Islet precursor cell (in vitro differentiated cells): ENCODE measurements around the gene MAFB.

Source experiments
- DNase-seq: peaks from one replicate; pipeline ENCODE4 v3.0.0-alpha.2; 2018

The MAFB gene

DNA sequence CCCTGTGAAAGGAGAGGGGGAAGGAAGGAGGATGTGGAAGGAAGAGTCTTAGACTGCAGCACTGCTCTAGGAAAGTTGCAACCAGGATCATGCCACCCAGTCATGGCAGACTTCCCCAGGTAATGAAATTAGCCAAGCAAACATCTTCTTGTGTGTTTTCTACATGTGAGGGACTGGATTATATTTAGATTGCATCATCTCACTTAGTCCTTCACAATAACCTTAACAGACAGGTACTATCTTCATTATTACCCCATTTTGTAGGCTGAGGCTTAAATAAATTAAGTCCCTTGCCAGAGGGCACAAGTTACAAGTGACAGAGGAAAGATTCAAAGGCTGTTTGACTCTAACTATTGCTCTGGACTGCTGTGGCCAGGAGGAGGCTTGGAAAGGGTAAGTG lies 9.7 kb upstream of the MAFB start:
- DNase-seq, result no peak

DNA sequence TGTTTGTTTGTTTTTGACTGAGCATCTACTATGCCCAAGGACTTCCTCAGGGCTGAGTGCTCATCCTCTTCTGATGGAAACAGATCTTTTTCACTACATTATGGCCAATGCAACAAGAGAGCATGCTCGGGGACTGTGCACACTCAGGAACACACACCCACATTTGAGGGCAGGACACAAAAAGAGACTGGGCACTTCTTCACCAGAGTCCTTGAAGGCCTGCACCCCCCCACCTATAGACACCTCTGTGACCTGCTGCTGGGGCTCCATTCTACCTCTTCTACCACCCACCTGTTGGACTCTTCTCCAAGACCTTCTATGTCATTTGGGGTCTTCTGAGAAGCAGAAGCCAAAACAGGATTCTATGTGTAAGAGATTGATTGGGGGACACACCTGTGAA lies 9.2 kb upstream of the MAFB start:
- DNase-seq, result no peak

DNA sequence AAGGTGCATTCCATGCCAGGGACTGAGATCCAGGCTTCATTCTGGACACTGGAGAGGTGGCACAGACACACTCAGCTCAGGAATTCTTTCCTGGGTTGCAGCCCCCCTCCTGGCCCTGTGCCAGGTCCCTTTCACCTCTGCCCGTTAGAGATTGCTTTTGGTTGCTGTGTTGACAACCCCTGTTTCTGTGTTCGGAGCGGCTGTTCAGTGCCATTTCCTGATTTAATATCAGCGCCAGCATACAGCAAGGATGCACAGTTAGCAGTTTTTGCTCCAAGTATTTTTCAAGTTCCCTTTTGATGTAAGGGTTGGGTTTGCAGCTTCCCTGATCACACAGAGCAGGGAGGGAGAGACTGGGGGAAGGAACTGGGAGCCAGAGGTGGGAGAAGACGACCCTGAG lies 8.5 kb upstream of the MAFB start:
- DNase-seq, result no peak

DNA sequence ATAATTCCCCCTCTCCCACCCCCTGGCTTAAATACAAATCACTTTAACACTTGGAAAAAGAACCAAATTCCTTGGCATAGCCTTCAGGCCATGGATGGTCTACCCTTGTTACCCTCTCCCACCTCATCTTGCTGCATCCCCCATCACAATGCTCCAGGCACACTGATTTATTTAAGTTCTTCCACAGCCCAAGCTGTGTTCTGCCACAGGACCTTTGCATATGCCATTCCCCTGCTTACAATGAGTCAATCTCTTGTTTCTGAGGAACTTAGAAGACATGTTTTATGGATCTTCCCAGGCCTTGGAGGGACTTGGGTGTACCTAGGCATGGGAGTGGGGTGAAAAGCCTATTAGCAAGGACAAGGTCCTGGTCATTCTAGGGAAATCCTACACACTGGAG lies 6.2 kb upstream of the MAFB start:
- no peak for DNase-seq

DNA sequence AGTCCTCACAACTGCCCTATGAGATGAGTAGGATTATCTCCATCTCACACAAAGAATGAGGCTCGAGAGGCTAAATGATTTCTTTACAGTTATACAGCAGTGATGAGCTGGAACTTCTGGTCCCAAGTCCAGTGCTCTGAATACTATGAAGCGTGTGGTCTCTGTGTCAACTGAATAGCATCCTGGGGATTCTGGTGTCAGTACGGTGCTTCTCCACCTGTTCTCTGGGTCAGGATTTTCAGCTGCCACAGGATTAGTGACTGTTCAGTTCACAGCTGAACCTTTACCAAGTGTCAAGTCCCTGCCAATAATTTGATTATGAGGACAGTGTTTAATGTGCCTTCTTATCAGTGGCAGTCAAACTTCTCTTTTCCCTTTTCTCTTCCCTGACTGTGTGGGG lies 5.2 kb upstream of the MAFB start:
- no peak for DNase-seq

DNA sequence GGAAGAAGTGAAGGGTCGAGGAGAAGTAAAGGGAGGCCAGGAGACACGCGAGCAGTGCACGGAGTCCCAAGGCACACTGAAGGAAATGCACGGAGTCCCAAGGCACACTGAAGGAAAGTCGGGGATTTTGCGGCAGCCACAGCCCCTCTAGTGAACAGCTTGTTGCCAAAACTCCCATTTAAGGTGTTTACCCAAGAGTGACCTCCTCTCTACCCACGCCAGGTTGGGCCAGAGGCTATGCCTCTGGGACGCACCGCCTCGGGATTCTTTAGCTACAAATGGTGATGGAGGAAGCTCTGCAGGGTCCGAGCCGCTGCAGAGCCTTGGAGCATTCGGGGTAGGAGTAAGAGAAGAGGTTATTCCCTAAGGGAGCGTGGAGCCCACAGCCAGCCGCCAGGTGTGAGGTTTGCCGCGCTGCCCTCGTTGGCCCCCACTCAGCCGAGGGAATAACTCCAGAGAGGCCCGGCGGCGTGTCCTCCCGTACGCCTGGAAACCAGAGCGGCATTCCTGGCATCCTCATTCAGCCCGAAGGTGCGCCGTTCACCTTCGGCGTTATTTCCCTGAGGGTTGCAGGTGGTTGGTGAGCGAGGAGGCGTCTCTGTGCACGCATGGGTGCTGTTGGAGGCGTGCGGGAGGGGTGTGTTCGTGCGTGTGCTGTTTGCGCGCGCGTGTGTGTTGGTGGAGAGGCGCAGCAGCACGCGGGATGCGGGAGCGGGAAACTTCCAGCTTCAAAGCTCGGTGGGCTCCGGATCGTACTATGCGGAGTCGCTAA lies 3.4 kb upstream of the MAFB start:
- DNase-seq, result peak; percentile 66

DNA sequence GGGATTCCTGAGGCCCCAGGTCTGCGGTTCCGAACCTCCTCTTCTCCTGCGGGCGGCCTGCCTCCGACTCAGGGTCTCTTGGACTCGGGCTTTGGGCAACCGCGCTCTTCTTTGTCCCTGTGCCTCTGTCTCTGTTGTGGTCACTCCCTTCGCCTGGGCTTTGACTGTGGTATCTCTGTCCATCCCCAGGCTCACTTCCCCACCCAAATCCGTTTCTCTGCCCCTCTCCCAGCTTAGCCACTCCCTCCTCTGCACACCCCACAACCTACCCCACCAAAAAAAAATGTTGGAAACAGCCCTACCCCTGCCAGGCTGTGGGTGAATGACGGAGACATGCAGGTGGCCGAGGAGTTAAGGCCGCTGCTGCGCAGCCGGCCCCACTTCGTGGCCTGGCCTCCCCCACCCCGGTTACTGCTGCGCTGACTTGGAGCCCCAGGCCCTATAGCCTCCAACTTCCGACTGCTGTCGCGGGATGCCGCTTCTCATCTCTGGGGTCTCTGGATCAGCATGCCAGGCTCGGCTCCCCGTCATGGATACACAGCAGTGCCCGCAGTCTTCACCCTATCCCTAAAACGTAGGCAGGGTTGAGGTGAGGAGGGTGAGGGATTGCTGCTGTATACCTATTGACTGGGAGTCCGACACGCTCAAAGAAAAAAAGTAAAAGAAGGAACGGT lies 2.7 kb upstream of the MAFB start:
- no peak for DNase-seq

DNA sequence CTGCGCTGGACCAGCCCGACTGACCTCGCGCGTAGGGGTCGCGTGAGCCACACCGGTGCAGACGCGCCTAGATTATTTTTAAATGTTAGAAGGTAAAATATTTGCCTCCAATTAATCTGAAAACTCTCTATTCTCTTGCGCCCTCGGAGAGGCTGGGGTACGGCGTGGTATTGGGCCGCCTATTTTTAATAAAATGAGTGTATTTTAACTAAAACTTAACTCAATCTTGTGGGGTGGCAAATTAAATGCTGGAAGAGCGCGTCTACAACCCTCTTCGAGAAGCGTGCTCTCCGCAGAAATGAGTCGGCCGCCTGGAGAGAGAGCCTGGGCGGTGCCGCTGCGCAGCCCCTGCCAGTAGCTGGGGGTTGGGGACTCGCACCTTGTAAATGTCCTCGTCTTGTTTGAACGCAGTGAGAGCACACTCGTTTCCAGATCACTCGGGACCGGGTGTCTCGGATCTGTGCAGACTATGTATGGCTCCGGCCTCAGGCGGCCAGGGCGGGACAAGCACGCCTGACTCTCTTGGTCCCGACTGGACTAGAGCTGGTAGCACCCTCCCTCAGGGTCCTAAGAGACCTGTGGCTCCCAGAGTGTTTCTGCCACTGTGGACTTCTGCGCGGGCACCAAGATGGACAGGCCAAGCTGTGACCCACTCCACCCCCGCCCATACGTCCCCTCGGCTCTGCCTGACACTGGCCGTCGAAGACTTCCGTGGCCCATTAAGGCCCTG lies 2.0 kb upstream of the MAFB start:
- no peak for DNase-seq

DNA sequence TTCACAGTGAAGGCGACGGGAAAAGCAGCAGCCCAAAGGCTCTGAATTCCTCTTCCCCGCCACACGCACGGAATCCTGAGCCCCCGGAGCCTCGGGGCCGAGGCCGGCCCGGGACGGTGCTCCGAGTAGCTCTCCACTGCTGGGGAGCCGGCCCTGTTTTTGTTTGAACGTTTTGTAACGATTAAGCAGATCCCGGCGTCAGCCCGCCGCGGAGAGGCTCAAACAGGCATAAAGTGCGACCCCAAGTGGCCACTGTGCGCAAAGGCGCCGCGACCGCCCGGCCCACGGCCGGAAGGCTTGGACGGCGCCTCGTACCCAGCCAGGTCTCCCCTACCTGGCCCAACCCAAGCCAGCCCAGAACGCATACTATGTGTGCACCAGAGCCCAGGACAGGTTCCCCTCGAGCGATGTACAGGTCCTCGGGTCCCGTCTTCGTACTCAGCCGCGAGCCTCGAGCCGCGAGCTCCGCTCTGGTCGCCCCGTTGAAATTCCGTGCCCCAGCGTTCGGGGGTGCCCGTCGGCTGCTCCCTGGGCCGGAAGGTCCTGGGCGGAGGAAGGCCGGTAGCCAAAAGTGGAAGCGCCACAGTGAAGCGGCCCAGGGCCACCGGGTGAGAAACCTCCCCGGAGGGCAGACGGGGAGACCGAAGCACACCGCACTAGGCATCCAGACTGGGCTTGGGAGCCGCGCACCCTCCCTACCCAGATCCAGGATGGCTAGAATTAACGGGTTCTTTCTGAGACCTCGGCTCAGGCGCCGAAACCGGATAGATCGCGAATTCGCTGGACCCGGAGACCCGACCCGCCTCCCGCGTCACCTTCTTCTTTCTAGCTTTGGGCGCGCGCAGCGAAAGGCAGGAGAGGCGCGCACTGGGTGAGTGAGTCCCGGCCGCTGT lies 1.2 kb upstream of the MAFB start:
- DNase-seq, result peak; percentile 94

DNA sequence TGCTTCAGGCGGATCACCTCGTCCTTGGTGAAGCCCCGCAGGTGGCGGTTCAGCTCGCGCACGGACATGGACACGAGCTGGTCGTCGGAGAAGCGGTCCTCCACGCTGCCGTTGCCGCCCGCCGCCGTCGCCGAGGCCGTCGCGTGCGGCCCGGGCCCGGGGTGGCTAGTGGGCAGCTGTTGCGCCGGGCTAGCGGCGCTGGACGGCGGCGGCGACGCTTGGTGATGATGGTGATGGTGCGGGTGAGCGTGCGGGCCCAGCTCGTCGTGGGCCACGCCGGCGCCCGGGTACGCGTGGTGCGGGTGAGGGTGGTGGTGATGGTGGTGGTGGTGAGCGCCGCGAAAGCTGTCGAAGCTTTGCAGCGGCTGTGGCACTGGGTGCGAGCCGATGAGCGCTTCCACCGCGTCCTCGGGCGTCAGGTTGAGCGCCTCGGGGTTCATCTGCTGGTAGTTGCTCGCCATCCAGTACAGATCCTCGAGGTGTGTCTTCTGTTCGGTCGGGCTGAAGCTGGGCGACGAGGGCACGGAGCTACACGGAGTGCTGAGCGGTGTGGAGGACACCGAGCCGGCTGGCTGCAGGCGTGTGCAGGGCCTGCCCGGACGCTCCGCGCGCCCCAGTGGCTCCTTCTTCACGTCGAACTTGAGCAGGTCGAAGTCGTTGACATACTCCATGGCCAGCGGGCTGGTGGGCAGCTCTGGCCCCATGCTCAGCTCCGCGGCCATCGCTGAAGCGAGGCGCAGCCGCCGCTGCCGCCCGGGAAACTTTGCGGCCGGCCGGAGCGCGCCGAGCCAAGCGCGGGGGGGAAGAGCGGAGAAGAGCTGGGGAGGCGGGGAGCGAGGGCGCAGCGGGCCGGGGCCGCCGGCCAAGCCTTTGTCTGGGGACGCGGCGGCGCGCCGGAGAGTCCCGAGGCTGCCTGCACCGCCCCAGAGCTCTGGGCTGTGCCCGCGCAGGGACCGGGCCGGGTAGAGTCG lies 622 bp downstream of the MAFB start:
- DNase-seq, result peak; percentile 62

DNA sequence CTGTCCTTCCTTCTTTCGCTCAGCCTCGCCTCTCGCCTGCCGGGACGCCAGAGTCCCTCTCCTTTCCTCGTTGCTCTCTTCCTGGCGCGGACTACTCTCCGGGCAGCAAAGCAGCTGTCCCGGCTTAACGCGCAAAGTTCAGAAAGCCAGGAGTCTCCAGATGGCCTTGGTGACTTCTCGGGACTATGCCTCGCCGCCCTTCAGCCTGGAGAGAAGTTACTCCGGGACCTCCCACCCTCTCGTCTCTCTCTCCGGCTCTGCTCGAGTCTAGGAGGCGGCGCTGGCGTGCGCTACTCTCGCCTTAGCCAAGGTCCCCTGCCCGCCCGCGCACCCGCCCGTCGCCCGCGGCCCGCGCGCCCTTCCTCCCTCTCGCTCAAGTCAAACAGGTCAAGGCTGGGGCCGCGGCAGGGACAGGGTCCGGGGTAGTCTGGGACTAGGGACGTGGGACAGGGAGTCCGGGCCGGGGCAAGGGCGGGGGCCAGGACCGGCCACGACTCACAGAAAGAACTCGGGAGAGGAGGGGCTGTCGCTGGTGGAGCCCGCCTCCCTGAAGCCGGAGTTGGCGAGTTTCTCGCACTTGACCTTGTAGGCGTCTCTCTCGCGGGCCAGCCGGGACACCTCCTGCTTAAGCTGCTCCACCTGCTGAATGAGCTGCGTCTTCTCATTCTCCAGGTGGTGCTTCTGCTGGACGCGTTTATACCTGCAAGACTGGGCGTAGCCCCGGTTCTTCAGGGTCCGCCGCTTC lies 1.5 kb downstream of the MAFB start:
- peak; percentile 81 for DNase-seq

DNA sequence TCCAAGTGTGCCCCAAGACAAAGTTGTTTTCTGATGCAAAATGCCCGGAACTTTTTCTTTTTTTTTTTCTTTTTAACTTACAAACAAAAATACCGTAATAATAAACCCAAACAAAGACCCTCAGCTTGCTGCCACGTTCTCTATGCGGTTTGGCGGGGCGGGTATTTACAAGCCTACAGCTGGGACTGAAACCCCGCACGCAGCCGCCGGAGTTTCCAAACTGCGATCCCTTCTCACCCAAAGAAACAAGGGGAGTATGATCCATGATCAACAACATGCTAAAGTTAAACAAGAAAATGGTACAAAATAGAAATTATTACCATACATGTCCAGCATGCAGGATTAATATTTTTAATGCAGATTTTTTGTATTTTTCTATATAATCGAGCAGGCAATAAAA lies 2.1 kb downstream of the MAFB start:
- no peak for DNase-seq

DNA sequence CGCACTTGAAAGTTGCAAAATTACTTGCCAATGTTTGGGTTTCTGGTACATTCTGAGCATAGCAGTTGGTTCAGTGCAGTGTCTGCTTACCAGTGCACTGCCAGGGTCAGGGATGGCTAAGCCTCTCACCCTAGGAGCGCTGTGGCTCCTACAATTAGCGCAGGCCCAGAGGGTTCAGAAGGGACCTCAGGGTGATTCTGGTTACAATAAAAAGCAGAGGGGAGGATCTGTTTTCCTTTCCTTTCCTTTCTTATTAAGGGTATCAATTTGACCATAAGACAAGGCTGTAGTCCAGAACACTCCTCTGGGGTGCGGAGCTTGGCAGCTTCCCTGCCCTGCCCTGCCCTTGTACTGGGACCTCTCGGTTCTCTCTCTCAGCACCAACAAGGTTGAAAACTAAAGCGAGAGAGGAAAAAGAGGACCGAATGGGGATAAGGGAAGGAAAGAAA lies 2.6 kb downstream of the MAFB start:
- DNase-seq, result no peak

DNA sequence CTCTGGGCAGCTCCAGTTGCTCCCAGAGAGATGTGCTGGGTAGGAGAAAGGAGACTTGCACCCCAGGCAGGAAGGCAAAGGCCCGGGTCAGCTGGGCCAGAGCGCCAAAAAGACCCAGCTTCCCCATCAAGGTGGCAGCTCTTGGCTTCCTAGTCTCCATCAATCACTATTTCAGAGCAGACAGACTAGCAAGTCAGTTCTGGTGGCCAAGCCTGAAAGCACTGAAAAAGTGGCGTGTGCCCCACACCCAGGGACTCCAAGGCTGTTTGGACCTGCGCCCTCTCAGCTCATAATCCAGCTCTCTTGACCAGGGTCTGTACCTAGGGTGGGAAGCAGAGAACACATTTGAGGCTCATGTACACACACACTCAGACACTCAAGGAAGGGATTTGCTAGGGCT lies 3.7 kb downstream of the MAFB start:
- no peak for DNase-seq

DNA sequence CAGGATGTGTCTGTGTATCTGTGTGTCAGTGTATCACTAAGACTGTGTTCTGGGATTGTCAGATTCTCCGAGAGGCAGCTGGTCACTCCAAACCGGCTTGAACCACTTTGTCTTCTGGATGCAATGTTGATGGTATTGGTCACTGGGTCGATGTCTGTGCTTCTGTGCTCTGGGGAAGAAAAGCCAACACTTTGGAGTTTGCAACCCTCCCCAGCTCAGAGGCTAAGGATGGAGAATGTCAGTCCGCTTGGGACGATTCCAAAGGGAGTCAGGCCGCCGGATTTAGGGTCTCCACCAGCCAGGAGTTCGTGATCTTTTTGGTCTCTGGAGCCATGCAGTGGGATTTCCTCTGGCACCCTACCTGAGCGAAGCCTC lies 5.2 kb downstream of the MAFB start:
- DNase-seq, result no peak

DNA sequence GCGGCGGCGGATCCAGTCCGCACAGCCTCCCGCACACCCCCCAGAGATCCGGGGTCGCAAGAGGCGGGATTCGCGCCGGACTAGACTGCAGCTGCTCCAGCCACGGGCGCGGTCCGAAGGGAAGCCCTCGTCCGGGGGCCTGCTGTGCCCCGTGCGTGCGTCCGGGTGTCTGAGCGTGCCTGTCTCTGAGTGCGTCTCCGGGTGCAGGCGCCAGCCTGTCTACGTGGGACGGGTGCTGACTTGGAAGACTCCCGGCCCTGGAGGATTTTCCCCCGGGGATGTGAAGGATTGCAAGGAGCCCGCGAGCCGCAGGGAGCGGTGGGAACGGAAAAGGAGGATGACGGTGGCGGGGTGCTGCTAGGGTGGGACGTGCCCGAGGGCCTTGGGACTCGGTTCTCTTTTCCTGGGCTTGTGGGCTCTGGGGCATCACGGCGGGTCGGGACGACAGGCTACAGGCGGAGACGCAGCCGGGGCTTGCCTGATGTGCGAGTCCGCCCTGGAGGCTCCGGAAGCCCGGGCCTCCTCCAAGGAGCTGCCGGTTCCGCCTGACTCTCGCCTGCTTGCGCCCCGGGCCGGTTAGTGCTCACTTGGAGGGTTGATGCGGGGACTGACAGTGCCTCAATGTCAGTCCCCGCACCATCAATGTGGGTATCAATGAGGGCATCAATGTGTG lies 5.7 kb downstream of the MAFB start:
- DNase-seq, result peak; percentile 82

DNA sequence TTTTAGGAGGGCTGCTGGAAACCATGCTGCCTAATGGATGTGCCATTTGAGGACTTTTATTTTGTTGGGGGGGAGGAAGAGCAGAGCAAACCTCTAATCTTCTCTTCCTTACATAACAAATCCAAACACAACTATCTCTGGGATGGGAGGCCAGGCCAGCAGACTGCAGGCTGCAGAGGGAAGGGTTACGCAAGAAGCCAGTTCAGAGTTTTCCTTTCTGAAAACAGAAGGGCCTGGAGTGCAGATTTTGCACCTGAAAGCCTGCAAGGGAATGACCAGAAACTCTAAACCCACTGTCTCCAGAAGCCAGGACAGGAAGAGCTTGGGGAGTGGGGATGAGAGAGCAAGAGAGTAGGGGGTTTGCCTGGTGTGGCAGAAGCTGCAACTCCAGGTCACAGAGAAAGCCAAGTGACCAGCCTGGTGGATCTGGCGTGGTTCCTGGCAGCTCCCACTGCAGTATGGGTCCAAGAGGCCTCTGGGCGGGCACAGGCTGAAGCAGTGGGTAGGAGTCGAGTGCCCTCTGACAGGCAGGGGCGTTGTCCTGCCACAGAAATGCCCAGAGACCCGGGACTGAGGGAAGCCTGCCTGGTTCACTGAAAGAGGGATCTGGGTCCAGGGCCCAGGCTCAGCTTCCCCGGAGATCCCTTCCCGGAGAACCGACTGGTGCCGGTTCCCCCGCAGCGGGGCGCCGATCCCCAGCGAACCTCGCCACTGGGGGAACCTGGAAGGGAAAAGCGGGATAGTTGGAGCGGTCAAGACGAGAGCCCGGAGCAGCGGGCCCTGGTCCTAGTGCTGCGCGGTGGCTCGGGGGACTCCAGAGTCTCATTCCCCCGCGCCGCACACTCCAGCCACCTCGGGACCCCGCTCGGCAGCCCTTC lies 6.7 kb downstream of the MAFB start:
- DNase-seq, result no peak

DNA sequence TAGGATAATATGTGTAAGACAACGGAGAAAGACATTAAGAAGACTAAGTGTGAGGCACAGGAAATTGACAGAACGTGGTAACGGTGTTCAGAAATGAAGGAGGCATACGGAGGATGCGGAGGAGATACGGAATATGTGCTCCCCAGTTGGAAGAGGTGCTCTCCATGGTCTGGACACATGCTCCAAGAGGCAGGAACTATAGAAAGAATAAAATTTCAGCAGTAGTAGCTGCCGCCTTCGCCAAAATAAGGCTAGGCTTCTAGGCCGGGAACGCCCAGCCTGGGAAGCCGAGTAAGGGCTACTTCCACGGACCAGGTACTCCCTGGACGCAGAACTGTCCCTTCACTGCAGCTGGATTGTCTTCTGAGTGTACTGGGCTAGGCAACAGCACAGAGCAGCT lies 7.4 kb downstream of the MAFB start:
- DNase-seq, result no peak

DNA sequence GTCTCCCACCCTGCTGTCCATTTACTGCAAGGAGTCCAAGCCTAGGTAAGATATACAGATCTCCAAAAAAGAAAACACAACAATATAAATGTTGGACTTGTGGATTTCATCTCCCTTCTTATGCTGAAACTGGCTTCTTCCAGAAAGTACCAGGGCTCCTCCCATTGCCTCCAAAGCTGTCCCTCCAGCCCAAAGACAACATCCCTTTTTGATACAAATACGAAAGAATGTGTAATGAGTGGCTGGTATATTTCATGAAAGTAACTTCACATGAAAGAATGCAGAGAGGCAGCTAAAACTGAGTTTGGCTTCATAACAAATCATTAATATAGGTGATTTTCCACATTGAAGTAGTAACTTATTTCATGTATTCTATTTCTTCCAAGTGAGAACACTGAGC lies 7.9 kb downstream of the MAFB start:
- no peak for DNase-seq
